ENCODE data around the gene NIPAL1. TPM values are rescaled to one million over a fixed set of nuclear protein-coding genes. Genes with fewer than 3 reads are reported as not detected.

Gene NIPAL1
- total RNA-seq, 1 experiment from 2014 or later, result 0.84 TPM

DNA sequence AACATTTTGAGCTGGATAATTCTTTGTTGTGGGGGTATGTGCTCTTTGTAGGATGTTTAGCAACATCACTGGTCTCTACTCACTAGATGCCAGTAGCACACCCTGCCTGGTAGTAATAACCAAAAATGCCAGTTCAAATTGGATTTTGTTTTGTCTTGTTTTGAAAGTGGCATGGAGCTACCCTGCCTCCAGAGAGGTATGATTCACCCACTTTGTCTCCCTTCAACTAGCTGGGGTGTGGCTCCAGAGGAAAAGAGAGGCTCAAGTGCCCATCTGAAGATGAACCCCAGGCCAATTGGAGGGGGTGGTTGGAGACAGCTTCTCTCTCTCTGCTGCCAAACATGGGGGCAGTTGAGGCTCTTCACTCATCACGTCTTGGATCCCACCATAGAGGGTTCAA is 34.5 kb downstream of the NIPAL1 start:
- no TSS peak for BruUV-seq (replicated peaks)
- ChIA-PET POLR2A (ENCODE audit: low non-redundant PET) (no interaction called here), CTCF (no interaction called here)
- no peaks in the 10 kb centered on the region for H3K36me3 ChIP-seq (ENCODE audit: insufficient read depth, low read length, poor library complexity, severe bottlenecking)
- no peak for TF ChIP-seq EZH2 (IDR thresholded peaks at IDR 0.05; ENCODE audit: borderline replicate concordance, low read depth, low read length, poor library complexity, severe bottlenecking)
- TF ChIP-seq, protein P1, sequence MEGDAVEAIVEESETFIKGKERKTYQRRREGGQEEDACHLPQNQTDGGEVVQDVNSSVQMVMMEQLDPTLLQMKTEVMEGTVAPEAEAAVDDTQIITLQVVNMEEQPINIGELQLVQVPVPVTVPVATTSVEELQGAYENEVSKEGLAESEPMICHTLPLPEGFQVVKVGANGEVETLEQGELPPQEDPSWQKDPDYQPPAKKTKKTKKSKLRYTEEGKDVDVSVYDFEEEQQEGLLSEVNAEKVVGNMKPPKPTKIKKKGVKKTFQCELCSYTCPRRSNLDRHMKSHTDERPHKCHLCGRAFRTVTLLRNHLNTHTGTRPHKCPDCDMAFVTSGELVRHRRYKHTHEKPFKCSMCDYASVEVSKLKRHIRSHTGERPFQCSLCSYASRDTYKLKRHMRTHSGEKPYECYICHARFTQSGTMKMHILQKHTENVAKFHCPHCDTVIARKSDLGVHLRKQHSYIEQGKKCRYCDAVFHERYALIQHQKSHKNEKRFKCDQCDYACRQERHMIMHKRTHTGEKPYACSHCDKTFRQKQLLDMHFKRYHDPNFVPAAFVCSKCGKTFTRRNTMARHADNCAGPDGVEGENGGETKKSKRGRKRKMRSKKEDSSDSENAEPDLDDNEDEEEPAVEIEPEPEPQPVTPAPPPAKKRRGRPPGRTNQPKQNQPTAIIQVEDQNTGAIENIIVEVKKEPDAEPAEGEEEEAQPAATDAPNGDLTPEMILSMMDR (conservative IDR thresholded peaks at IDR 0.05; ENCODE audit: low read depth, low read length), result no peak
- intact Hi-C loops (cut with micrococcal nuclease; ENCODE audit: unreplicated experiment), result no loop called here
- no peak for DNase-seq (ENCODE audit: low spot score)
- H3K27me3 ChIP-seq (replicated peaks; ENCODE audit: insufficient read depth, low read depth, low read length, poor library complexity), result no peaks in the 10 kb centered on the region
- no peaks in the 10 kb centered on the region for H3K9me3 ChIP-seq (ENCODE audit: low read depth, low read length, poor library complexity, severe bottlenecking)
- no peak overlapping the region for H3K27ac ChIP-seq (ENCODE audit: low read depth, low read length, poor library complexity, severe bottlenecking)
- H3K4me1 ChIP-seq (ENCODE audit: insufficient read depth, low read length, poor library complexity, severe bottlenecking), result no peaks in the 10 kb centered on the region
- no peak overlapping the region for H3K4me3 ChIP-seq (ENCODE audit: low read depth, low read length, poor library complexity, severe bottlenecking)

DNA sequence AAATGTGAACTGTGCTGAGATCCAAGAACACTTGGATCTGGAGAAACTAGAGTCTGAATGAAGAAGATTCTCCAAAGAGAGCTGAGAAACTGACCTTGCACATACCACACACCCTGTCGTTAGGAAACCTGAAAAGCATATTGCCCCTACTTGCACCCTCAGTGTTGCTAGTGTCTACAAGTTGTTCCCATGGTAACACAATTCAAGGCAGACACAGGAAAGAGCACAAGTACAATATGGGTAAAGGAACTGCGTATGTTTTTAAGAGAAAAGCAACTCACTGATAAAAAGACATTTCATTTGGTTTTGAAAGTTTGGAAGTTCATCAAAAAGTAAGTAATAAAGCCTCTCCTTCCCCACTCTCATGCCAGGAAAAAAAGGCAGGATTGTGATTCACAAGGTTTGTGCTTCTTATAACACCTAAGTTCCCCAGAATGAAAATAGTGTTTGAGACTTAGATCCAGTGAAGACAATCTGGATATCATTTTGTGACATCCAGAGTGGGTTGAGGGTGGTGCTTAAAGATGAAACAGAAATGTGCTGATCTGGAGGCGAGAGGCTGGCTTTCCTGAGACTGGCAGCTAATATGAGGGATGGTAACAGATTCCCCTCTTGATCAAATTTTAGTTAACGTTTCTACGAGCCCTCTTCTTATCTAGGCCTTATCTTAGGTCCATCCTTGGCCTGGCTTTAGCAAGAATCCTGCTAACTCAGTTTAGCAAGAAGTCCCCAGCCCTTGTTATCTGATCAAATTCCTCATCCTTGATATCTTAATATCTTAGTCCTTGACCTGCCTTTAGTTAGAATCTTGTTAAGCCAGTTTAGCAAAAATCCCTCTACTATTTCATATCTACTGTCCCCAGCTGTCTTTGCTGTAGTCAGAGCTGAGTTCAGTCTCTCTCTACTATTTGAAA is 42.3 kb downstream of the NIPAL1 start:
- Histone ChIP-seq H3K4me1 (ENCODE audit: insufficient read depth, low read length, poor library complexity, severe bottlenecking) (no peaks in the 10 kb centered on the region), H3K27ac (ENCODE audit: low read depth, low read length, poor library complexity, severe bottlenecking) (no peak overlapping the region), H3K36me3 (ENCODE audit: insufficient read depth, low read length, poor library complexity, severe bottlenecking) (no peaks in the 10 kb centered on the region), H3K27me3 (replicated peaks; ENCODE audit: insufficient read depth, low read depth, low read length, poor library complexity) (no peaks in the 10 kb centered on the region), H3K4me3 (ENCODE audit: low read depth, low read length, poor library complexity, severe bottlenecking) (no peak overlapping the region), H3K9me3 (ENCODE audit: low read depth, low read length, poor library complexity, severe bottlenecking) (no peaks in the 10 kb centered on the region)
- CTCF ChIA-PET, result no interaction called here
- POLR2A ChIA-PET (ENCODE audit: low non-redundant PET), result interaction anchor here (0.6 kb wide), 1 partner anchor 125 kb away, joined by 3 read pairs; no protein-coding TSS in a partner anchor
- intact Hi-C loops (cut with micrococcal nuclease; ENCODE audit: unreplicated experiment), result no loop called here
- TF ChIP-seq, protein P1 (conservative IDR thresholded peaks at IDR 0.05; ENCODE audit: low read depth, low read length), result no peak
- TF ChIP-seq EZH2 (IDR thresholded peaks at IDR 0.05; ENCODE audit: borderline replicate concordance, low read depth, low read length, poor library complexity, severe bottlenecking), result no peak
- no TSS peak for BruUV-seq (replicated peaks)
- no peak for DNase-seq (ENCODE audit: low spot score)

DNA sequence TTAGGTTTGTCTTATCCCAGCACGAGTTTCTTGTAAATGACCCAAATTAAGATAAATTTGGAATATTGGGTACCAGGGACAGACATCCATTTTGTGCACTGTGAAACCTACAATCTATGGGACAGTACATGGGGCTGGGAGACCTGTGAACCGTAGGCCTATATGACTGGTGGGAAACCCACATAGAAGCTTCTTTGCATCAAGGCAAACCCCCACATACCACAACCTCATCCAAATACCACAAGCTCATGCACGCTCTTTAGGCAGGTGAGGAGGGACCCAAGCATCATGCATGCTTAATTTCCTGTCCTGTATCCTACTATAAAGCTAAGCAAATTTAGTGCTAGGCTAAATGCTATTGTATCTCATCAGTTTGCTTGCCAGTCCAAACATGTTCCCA is 47.8 kb downstream of the NIPAL1 start:
- Histone ChIP-seq H3K27me3 (replicated peaks; ENCODE audit: insufficient read depth, low read depth, low read length, poor library complexity) (no peaks in the 10 kb centered on the region), H3K36me3 (ENCODE audit: insufficient read depth, low read length, poor library complexity, severe bottlenecking) (no peaks in the 10 kb centered on the region), H3K27ac (ENCODE audit: low read depth, low read length, poor library complexity, severe bottlenecking) (no peak overlapping the region), H3K4me1 (ENCODE audit: insufficient read depth, low read length, poor library complexity, severe bottlenecking) (no peaks in the 10 kb centered on the region), H3K4me3 (ENCODE audit: low read depth, low read length, poor library complexity, severe bottlenecking) (no peak overlapping the region), H3K9me3 (ENCODE audit: low read depth, low read length, poor library complexity, severe bottlenecking) (no peaks in the 10 kb centered on the region)
- DNase-seq (ENCODE audit: low spot score), result no peak
- BruUV-seq (replicated peaks), result no TSS peak
- TF ChIP-seq, protein P1 (conservative IDR thresholded peaks at IDR 0.05; ENCODE audit: low read depth, low read length), result no peak
- no peak for TF ChIP-seq EZH2 (IDR thresholded peaks at IDR 0.05; ENCODE audit: borderline replicate concordance, low read depth, low read length, poor library complexity, severe bottlenecking)
- ChIA-PET CTCF (no interaction called here), POLR2A (ENCODE audit: low non-redundant PET) (no interaction called here)
- intact Hi-C loops (cut with micrococcal nuclease; ENCODE audit: unreplicated experiment), result no loop called here
